ENCODE data around the gene IRGQ. TPM values are rescaled to one million over a fixed set of nuclear protein-coding genes. Genes with fewer than 3 reads are reported as not detected.

IRGQ gene
- total RNA-seq, 1 experiment from 2014 or later: 34.2 TPM

DNA sequence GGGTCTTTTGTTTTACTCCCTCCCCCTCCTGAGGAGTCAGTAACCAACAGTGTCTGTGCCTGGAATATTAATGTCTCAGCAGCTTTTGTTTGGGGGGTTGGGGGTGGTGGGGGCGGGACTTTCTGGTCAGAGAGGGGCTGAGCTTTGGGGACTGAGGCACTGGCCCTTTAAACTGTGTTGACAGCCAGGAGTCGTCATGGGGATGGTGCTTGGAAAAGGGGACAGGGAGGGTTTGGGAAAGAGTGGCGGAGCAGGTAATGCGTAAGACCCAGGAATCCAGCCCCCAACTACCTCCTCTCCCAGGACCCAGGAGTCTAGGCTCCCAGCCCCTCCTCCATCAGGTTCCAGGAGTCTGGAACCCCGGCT is 38.6 kb upstream of the IRGQ start:
- H3K4me1 Mint-ChIP-seq (ENCODE audit: low read depth, unreplicated experiment): peaks cover 9% of the 10 kb centered on the region
- DNase-seq: no peak
- peaks cover 15% of the 10 kb centered on the region for H3K36me3 Mint-ChIP-seq (ENCODE audit: insufficient read depth, unreplicated experiment)
- TF ChIP-seq, protein P1, sequence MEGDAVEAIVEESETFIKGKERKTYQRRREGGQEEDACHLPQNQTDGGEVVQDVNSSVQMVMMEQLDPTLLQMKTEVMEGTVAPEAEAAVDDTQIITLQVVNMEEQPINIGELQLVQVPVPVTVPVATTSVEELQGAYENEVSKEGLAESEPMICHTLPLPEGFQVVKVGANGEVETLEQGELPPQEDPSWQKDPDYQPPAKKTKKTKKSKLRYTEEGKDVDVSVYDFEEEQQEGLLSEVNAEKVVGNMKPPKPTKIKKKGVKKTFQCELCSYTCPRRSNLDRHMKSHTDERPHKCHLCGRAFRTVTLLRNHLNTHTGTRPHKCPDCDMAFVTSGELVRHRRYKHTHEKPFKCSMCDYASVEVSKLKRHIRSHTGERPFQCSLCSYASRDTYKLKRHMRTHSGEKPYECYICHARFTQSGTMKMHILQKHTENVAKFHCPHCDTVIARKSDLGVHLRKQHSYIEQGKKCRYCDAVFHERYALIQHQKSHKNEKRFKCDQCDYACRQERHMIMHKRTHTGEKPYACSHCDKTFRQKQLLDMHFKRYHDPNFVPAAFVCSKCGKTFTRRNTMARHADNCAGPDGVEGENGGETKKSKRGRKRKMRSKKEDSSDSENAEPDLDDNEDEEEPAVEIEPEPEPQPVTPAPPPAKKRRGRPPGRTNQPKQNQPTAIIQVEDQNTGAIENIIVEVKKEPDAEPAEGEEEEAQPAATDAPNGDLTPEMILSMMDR (IDR thresholded peaks at IDR 0.05; ENCODE audit: unreplicated experiment): no peak
- no peaks in the 10 kb centered on the region for H3K9me3 Mint-ChIP-seq (ENCODE audit: low read depth, unreplicated experiment)
- CTCF ChIA-PET: interaction anchor here (1.1 kb wide), 1 partner anchor 79 kb away, joined by 3 read pairs; no protein-coding TSS in a partner anchor
- H3K4me3 Mint-ChIP-seq (ENCODE audit: low read depth, unreplicated experiment): no peak overlapping the region
- BruUV-seq (replicated peaks): no TSS peak
- intact Hi-C loops (cut with micrococcal nuclease; ENCODE audit: unreplicated experiment): no loop called here
- H3K27me3 Mint-ChIP-seq (ENCODE audit: unreplicated experiment): peaks cover 22% of the 10 kb centered on the region
- no peak overlapping the region for H3K27ac Mint-ChIP-seq (ENCODE audit: unreplicated experiment)

DNA sequence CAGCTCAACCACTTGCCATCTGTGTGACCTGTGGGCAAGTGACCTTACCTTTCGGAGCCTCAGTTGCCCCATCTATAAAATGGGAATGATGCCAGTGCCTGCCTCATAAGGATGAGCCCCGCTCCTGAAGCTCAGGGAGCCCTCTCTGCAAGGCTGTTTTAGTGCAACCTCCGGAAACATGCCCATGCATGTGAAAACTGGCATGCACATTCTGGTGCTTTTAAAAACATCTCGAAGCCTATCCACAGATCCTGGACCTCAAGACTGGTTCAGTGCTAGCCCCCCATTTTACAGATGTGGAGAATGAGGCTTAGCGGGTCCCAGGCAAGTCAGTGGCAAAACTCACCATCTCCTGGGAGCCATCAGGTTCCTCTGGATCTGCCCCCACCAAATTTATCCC is 38.1 kb upstream of the IRGQ start:
- H3K36me3 Mint-ChIP-seq (ENCODE audit: insufficient read depth, unreplicated experiment): peaks cover 12% of the 10 kb centered on the region
- TF ChIP-seq, protein P1 (IDR thresholded peaks at IDR 0.05; ENCODE audit: unreplicated experiment): no peak
- H3K4me1 Mint-ChIP-seq (ENCODE audit: low read depth, unreplicated experiment): peaks cover 8% of the 10 kb centered on the region
- H3K27me3 Mint-ChIP-seq (ENCODE audit: unreplicated experiment): peaks cover 18% of the 10 kb centered on the region
- DNase-seq: no peak
- intact Hi-C loops (cut with micrococcal nuclease; ENCODE audit: unreplicated experiment): no loop called here
- no peak overlapping the region for H3K27ac Mint-ChIP-seq (ENCODE audit: unreplicated experiment)
- BruUV-seq (replicated peaks): no TSS peak
- H3K9me3 Mint-ChIP-seq (ENCODE audit: low read depth, unreplicated experiment): no peaks in the 10 kb centered on the region
- H3K4me3 Mint-ChIP-seq (ENCODE audit: low read depth, unreplicated experiment): no peak overlapping the region
- CTCF ChIA-PET: interaction anchor here (1.1 kb wide), 1 partner anchor 79 kb away, joined by 3 read pairs; no protein-coding TSS in a partner anchor

DNA sequence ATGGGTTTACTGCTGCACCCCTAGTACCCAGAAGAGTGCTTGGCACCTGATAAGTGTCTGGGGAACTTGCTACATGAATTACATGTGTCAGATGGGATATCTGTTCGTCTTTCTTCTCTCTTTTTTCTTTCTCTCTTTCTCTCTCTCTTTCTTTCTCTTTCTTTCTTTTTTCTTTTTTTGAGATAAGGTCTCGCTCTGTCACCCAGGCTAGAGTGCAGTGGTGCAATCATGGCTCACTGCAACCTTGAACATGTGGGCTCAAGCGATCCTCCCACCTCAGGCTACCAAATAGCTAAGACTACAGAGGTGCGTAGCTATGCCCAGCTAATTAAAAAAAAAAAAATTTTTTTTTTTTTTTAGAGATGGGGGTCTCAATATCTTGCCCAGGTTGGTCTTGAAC is 37.6 kb upstream of the IRGQ start:
- no peak overlapping the region for H3K27ac Mint-ChIP-seq (ENCODE audit: unreplicated experiment)
- DNase-seq: no peak
- peaks cover 6% of the 10 kb centered on the region for H3K36me3 Mint-ChIP-seq (ENCODE audit: insufficient read depth, unreplicated experiment)
- H3K27me3 Mint-ChIP-seq (ENCODE audit: unreplicated experiment): peaks cover 13% of the 10 kb centered on the region
- H3K4me1 Mint-ChIP-seq (ENCODE audit: low read depth, unreplicated experiment): peaks cover 2% of the 10 kb centered on the region
- BruUV-seq (replicated peaks): no TSS peak
- intact Hi-C loops (cut with micrococcal nuclease; ENCODE audit: unreplicated experiment): no loop called here
- CTCF ChIA-PET: interaction anchor here (1.1 kb wide), 1 partner anchor 78 kb away, joined by 3 read pairs; no protein-coding TSS in a partner anchor
- no peak overlapping the region for H3K4me3 Mint-ChIP-seq (ENCODE audit: low read depth, unreplicated experiment)
- no peaks in the 10 kb centered on the region for H3K9me3 Mint-ChIP-seq (ENCODE audit: low read depth, unreplicated experiment)
- TF ChIP-seq, protein P1 (IDR thresholded peaks at IDR 0.05; ENCODE audit: unreplicated experiment): no peak

DNA sequence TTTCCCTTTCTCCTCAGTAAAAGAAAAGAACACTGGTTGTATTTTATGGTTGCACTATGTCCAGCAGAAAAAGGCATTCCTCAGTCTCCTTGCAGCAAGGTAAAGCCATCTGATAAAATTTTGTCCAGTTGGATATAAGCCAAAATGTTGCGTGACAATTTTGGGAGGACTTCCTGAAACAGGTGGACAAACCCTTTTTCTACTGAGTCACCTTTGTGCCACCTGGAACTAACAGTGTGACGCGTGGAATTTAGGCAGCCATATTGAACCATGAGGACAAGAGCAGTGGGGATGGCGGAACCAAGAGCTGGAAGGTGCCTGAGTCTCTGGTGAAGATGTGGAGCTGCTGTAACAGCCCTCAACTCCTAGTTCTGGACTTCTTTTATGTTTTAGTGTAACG is 35.6 kb upstream of the IRGQ start:
- TF ChIP-seq, protein P1 (IDR thresholded peaks at IDR 0.05; ENCODE audit: unreplicated experiment): no peak
- Mint-ChIP-seq H3K27me3 (ENCODE audit: unreplicated experiment) (no peaks in the 10 kb centered on the region), H3K27ac (ENCODE audit: unreplicated experiment) (no peak overlapping the region), H3K36me3 (ENCODE audit: insufficient read depth, unreplicated experiment) (peaks cover 5% of the 10 kb centered on the region), H3K4me1 (ENCODE audit: low read depth, unreplicated experiment) (no peaks in the 10 kb centered on the region), H3K4me3 (ENCODE audit: low read depth, unreplicated experiment) (no peak overlapping the region), H3K9me3 (ENCODE audit: low read depth, unreplicated experiment) (no peaks in the 10 kb centered on the region)
- BruUV-seq (replicated peaks): no TSS peak
- DNase-seq: no peak
- CTCF ChIA-PET: no interaction called here
- intact Hi-C loops (cut with micrococcal nuclease; ENCODE audit: unreplicated experiment): no loop called here
